Hair follicle dermal papilla cell (primary cell): ENCODE results near the gene MYL6B. TPM values are rescaled to one million over a fixed set of nuclear protein-coding genes. Genes with fewer than 3 reads are reported as not detected.

Experiments
- total RNA-seq: library from RNA; depleted of rRNA; stranded (reverse); fragments of >200 nt; gene quantifications from 2 replicates; pipeline ENCODE4 v1.2.3, GENCODE V29; 2012

The MYL6B gene
- total RNA-seq: 53.9 and 65.1 TPM in 2 replicates

GRCh38 chr12:56152132-56152755 lies at the start of gene MYL6B:
TSS of gene MYL6B (plus strand) at chr12:56152587. CDS start at chr12:56153919, 1,332 bp downstream.

GRCh38 chr12:56104109-56104814 lies 48.1 kb upstream of the MYL6B start, which contains the start of gene PA2G4:
TSS of gene PA2G4 (plus strand) at chr12:56104559. CDS start at chr12:56104738, 179 bp downstream.

GRCh38 chr12:56116267-56117081 lies 35.9 kb upstream of the MYL6B start, which contains the start of gene RPL41:
TSS of gene RPL41 (plus strand) at chr12:56116633.

GRCh38 chr12:56117778-56118687 lies 34.4 kb upstream of the MYL6B start, which contains the start of gene ZC3H10:
TSS of gene ZC3H10 (plus strand) at chr12:56118266. CDS start at chr12:56120563, 2,297 bp downstream.

GRCh38 chr12:56127888-56128669 lies 24.3 kb upstream of the MYL6B start, which contains the start of gene ESYT1:
TSS of gene ESYT1 (plus strand) at chr12:56128267. CDS start at chr12:56128320, 53 bp downstream.

GRCh38 chr12:56158029-56158925 lies 5.9 kb downstream of the MYL6B start, which contains the start of gene MYL6:
TSS of gene MYL6 (plus strand) at chr12:56158359. CDS start at chr12:56158402, 43 bp downstream.

GRCh38 chr12:56189099-56189917 lies 36.9 kb downstream of the MYL6B start, which contains the start of gene SMARCC2:
TSS of gene SMARCC2 (minus strand) at chr12:56189483. CDS start at chr12:56189461, 22 bp downstream.

Other genes with a start within 250 kb of the MYL6B start
- gene PYM1, start 224.7 kb upstream of the MYL6B start, total RNA-seq: 25.2 and 29.8 TPM in 2 replicates
- 51.0 and 60.5 TPM in 2 replicates for gene DGKA, start 221.4 kb upstream of the MYL6B start, total RNA-seq
- 1.1 and 2.9 TPM in 2 replicates for gene PMEL, start 186.5 kb upstream of the MYL6B start, total RNA-seq
- 14.1 and 17.7 TPM in 2 replicates for gene CDK2, start 185.8 kb upstream of the MYL6B start, total RNA-seq
- 92.8 and 93.1 TPM in 2 replicates for gene RAB5B, start 178.5 kb upstream of the MYL6B start, total RNA-seq
- 13.1 and 13.3 TPM in 2 replicates for gene SUOX, start 155.3 kb upstream of the MYL6B start, total RNA-seq
- gene IKZF4, start 131.5 kb upstream of the MYL6B start, total RNA-seq: 2.4 and 2.8 TPM in 2 replicates
- 192 and 318 TPM in 2 replicates for gene RPS26, start 110.7 kb upstream of the MYL6B start, total RNA-seq
- gene ERBB3, start 72.4 kb upstream of the MYL6B start, total RNA-seq: 0.73 and 2.3 TPM in 2 replicates
- gene PA2G4, start 48.0 kb upstream of the MYL6B start, total RNA-seq: 83.1 and 84.2 TPM in 2 replicates
- 811 and 982 TPM in 2 replicates for gene RPL41, start 36.0 kb upstream of the MYL6B start, total RNA-seq
- 7.7 and 9.9 TPM in 2 replicates for gene ZC3H10, start 34.3 kb upstream of the MYL6B start, total RNA-seq
- 251 and 267 TPM in 2 replicates for gene ESYT1, start 24.3 kb upstream of the MYL6B start, total RNA-seq
- 831 and 1,406 TPM in 2 replicates for gene MYL6, start 5.8 kb downstream of the MYL6B start, total RNA-seq
- gene SMARCC2, start 36.9 kb downstream of the MYL6B start, total RNA-seq: 75.8 and 76.9 TPM in 2 replicates
- 145 and 163 TPM in 2 replicates for gene RNF41, start 69.3 kb downstream of the MYL6B start, total RNA-seq
- gene NABP2, start 71.8 kb downstream of the MYL6B start, total RNA-seq: 21.6 and 24.0 TPM in 2 replicates
- not detected in 2 replicates for gene SLC39A5, start 77.5 kb downstream of the MYL6B start, total RNA-seq
- 19.1 and 22.3 TPM in 2 replicates for gene ANKRD52, start 105.8 kb downstream of the MYL6B start, total RNA-seq
- 12.4 and 15.6 TPM in 2 replicates for gene COQ10A, start 114.4 kb downstream of the MYL6B start, total RNA-seq
- gene CS, start 147.7 kb downstream of the MYL6B start, total RNA-seq: 91.3 and 105 TPM in 2 replicates
- gene CNPY2, start 163.4 kb downstream of the MYL6B start, total RNA-seq: 57.2 and 59.7 TPM in 2 replicates
- gene PAN2, start 181.4 kb downstream of the MYL6B start, total RNA-seq: 19.2 and 34.2 TPM in 2 replicates
- gene IL23A, start 186.3 kb downstream of the MYL6B start, total RNA-seq: not detected in 2 replicates
- gene STAT2, start 207.5 kb downstream of the MYL6B start, total RNA-seq: 671 and 690 TPM in 2 replicates
- not detected in 2 replicates for gene APOF, start 210.3 kb downstream of the MYL6B start, total RNA-seq